HT-29 (cell line): Measurements from ENCODE around the gene TOMM22. TPM values are rescaled to one million over a fixed set of nuclear protein-coding genes. Genes with fewer than 3 reads are reported as not detected.

Experiments used
- DNase-seq: peaks from one replicate; pipeline ENCODE4 v3.0.0-alpha.2; 2015; ENCODE audit warnings: low spot score
- total RNA-seq: library from RNA; depleted of rRNA; stranded (reverse); fragments of >200 nt; shearing (Covaris generic); gene quantifications from 2 replicates; pipeline ENCODE4 v1.2.3, GENCODE V29; 2014

TOMM22 gene
- total RNA-seq, 1 experiment from 2014 or later = 46.5 TPM

- peak; percentile 61 for DNase-seq
Observed at GRCh38 chr22:38696606-38697424, 15.1 kb downstream of the TOMM22 start.

GRCh38 chr22:38697425-38698089 is 15.8 kb downstream of the TOMM22 start:
- DNase-seq = peak; percentile 41

- DNase-seq = no peak
Observed at GRCh38 chr22:38698407-38699094, 16.8 kb downstream of the TOMM22 start.

GRCh38 chr22:38699143-38699542 is 17.4 kb downstream of the TOMM22 start:
- DNase-seq = peak; percentile 38

GRCh38 chr22:38699784-38700183 is 18.0 kb downstream of the TOMM22 start:
- DNase-seq = no peak

- peak; percentile 38 for DNase-seq
Observed at GRCh38 chr22:38700270-38700788, 18.6 kb downstream of the TOMM22 start.

GRCh38 chr22:38700789-38701628 is 19.3 kb downstream of the TOMM22 start, which contains the start of gene JOSD1:
Gene JOSD1 (minus strand): TSS chr22:38700943. CDS start chr22:38699987, 956 bp downstream.
- peak; percentile 89 for DNase-seq

- DNase-seq = peak; percentile 39
Observed at GRCh38 chr22:38704654-38705234, 23.0 kb downstream of the TOMM22 start.

- peak; percentile 98 for DNase-seq
Observed at GRCh38 chr22:38705235-38706100, 23.7 kb downstream of the TOMM22 start, which contains the start of gene GTPBP1. Gene GTPBP1 (plus strand): TSS chr22:38705944. CDS start chr22:38705956, 12 bp downstream.

GRCh38 chr22:38706101-38706900 is 24.5 kb downstream of the TOMM22 start:
- peak; percentile 38 for DNase-seq

GRCh38 chr22:38706901-38707195 is 25.1 kb downstream of the TOMM22 start:
- DNase-seq = no peak

GRCh38 chr22:38707346-38707745 is 25.6 kb downstream of the TOMM22 start:
- DNase-seq = peak; percentile 55

GRCh38 chr22:38707984-38708383 is 26.2 kb downstream of the TOMM22 start:
- DNase-seq = no peak

- no peak for DNase-seq
Observed at GRCh38 chr22:38709306-38709705, 27.5 kb downstream of the TOMM22 start.

GRCh38 chr22:38710351-38710750 is 28.6 kb downstream of the TOMM22 start:
- no peak for DNase-seq

GRCh38 chr22:38710866-38711265 is 29.1 kb downstream of the TOMM22 start:
- no peak for DNase-seq

- no peak for DNase-seq
Observed at GRCh38 chr22:38712486-38713207, 30.9 kb downstream of the TOMM22 start.

- no peak for DNase-seq
Observed at GRCh38 chr22:38713921-38714320, 32.2 kb downstream of the TOMM22 start.
